Measurements from ENCODE around the gene BRD9.
"Not testable (repeated sequence)": the region's sequence is repeated elsewhere in the genome, so short reads cannot be mapped to it uniquely, and the experiment has no call there.

The BRD9 gene

DNA sequence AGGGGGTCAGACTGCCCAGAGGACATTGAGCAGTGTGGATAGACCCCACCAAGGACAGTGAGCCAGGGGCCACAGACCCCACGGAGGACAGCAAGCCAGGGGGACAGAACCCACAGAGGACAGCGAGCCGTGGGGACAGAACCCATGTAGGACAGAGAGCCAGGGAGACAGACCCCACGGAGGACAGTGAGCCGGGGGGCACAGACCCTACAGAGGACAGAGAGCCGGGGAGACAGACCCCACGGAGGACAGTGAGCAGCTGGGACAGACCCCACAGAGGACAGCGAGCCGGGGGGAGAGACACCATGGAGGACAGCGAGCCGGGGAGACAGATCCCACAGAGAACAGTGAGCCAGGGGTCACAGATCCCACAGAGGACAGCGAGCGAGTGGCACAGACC lies 38.4 kb downstream of the BRD9 start:
- Histone ChIP-seq H3K4me2 (no peak overlapping the region), H3K27me3 (ENCODE audit: insufficient read depth, low read depth) (peaks cover 17% of the 10 kb centered on the region), H3K79me2 (ENCODE audit: insufficient read depth, low read depth) (no peaks in the 10 kb centered on the region), H3K27ac (no peak overlapping the region), H3K36me3 (ENCODE audit: insufficient read depth) (no peaks in the 10 kb centered on the region), H3K4me1 (ENCODE audit: low read depth, poor library complexity, severe bottlenecking) (no peaks in the 10 kb centered on the region), H3K4me3 (IDR thresholded peaks at IDR 0.05; ENCODE audit: insufficient read depth, low read depth, low read length) (no peak overlapping the region), H2AFZ (ENCODE audit: low read depth) (no peak overlapping the region), H3K9ac (no peak overlapping the region), H4K20me1 (ENCODE audit: insufficient read depth) (no peaks in the 10 kb centered on the region)
- TF ChIP-seq, protein P1, sequence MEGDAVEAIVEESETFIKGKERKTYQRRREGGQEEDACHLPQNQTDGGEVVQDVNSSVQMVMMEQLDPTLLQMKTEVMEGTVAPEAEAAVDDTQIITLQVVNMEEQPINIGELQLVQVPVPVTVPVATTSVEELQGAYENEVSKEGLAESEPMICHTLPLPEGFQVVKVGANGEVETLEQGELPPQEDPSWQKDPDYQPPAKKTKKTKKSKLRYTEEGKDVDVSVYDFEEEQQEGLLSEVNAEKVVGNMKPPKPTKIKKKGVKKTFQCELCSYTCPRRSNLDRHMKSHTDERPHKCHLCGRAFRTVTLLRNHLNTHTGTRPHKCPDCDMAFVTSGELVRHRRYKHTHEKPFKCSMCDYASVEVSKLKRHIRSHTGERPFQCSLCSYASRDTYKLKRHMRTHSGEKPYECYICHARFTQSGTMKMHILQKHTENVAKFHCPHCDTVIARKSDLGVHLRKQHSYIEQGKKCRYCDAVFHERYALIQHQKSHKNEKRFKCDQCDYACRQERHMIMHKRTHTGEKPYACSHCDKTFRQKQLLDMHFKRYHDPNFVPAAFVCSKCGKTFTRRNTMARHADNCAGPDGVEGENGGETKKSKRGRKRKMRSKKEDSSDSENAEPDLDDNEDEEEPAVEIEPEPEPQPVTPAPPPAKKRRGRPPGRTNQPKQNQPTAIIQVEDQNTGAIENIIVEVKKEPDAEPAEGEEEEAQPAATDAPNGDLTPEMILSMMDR (conservative IDR thresholded peaks at IDR 0.05; ENCODE audit: low read depth, low read length), result no peak

DNA sequence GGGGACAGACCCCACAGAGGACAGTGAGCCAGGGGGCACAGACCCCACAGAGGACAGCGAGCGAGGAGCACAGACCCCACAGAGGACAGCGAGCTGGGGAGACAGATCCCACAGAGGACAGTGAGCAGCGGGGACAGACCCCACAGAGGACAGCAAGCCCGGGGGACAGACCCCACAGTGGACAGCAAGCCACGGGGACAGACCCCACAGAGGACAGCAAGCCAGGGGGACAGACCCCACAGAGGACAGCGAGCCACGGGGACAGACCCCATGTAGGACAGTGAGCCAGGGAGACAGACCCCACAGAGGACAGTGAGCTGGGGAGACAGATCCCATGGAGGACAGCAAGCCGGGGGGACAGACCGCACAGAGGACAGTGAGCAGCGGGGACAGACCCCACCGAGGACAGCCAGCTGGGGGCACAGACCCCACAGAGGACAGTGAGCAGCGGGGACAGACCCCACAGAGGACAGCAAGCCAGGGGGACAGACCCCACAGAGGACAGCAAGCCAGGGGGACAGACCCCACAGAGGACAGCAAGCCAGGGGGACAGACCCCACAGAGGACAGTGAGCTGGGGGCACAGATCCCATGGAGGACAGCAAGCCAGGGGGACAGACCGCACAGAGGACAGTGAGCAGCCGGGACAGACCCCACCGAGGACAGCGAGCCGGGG lies 39.0 kb downstream of the BRD9 start:
- not testable (repeated sequence) for H3K79me2 ChIP-seq (ENCODE audit: insufficient read depth, low read depth); H3K27ac ChIP-seq; H4K20me1 ChIP-seq (ENCODE audit: insufficient read depth); H3K36me3 ChIP-seq (ENCODE audit: insufficient read depth); H3K4me2 ChIP-seq; H2AFZ ChIP-seq (ENCODE audit: low read depth); H3K4me3 ChIP-seq (IDR thresholded peaks at IDR 0.05; ENCODE audit: insufficient read depth, low read depth, low read length); H3K9ac ChIP-seq; H3K4me1 ChIP-seq (ENCODE audit: low read depth, poor library complexity, severe bottlenecking)
- H3K27me3 ChIP-seq (ENCODE audit: insufficient read depth, low read depth), result peaks cover 17% of the 10 kb centered on the region

DNA sequence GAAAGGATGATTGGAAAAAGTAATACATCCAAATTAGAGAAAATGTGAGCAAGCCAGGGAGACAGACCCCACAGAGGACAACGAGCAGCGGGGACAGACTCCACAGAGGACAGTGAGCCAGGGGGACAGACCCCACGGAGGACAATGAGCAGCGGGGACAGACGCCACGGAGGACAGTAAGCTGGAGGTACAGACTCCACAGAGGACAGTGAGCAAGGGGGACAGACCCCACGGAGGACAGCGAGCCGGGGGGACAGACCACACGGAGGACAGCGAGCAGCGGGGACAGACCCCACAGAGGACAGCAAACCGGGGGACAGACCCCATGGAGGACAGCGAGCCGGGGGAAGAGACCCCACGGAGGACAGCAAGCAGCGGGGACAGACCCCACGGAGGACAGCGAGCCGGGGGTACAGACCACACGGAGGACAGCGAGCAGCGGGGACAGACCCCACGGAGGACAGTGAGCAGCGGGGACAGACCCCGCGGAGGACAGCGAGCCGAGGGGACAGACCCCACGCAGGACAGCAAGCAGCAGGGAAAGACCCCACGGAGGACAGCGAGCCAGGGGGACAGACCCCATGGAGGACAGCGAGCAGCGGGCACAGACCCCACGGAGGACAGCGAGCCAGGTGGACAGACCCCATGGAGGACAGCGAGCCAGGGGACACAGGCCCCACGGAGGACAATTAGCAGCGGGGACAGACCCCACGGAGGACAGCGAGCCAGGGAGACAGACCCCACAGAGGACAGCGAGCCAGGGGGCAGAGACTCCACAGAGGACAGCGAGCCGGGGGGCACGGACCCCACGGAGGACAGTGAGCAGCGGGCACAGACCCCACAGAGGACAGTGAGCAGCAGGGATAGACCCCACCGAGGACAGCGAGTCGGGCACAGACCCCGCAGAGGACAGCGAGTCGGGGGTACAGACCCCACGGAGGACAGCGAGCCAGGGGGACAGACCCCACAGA lies 39.9 kb downstream of the BRD9 start:
- no peaks in the 10 kb centered on the region for H3K36me3 ChIP-seq (ENCODE audit: insufficient read depth)
- H3K27me3 ChIP-seq (ENCODE audit: insufficient read depth, low read depth), result peaks cover 17% of the 10 kb centered on the region
- H3K27ac ChIP-seq, result no peak overlapping the region
- H3K79me2 ChIP-seq (ENCODE audit: insufficient read depth, low read depth), result no peaks in the 10 kb centered on the region
- no peak overlapping the region for H2AFZ ChIP-seq (ENCODE audit: low read depth)
- H3K4me2 ChIP-seq, result no peak overlapping the region
- H3K4me1 ChIP-seq (ENCODE audit: low read depth, poor library complexity, severe bottlenecking), result no peaks in the 10 kb centered on the region
- H4K20me1 ChIP-seq (ENCODE audit: insufficient read depth), result no peaks in the 10 kb centered on the region
- H3K9ac ChIP-seq, result no peak overlapping the region
- no peak overlapping the region for H3K4me3 ChIP-seq (IDR thresholded peaks at IDR 0.05; ENCODE audit: insufficient read depth, low read depth, low read length)
- TF ChIP-seq, protein P1 (conservative IDR thresholded peaks at IDR 0.05; ENCODE audit: low read depth, low read length), result no peak

DNA sequence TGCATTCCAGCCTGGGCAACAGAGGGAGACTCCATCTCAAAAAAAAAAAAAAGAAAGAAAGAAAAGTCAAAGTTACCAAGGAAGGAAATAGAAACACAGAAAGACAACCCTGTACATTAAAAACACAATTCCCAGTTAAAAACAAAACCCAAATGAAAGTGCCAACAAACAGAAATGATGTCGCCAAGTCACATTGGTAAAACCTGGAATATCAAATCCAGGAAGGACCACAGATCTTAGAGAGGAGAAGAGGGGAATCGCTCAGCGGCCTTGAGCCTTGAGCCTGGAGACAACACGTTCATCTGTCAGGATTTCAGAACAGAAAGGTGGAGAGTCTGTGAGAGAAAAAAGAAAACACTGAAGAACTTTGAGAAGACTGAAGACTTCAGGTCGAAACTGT lies 40.6 kb downstream of the BRD9 start:
- TF ChIP-seq, protein P1 (conservative IDR thresholded peaks at IDR 0.05; ENCODE audit: low read depth, low read length), result no peak
- Histone ChIP-seq H3K27me3 (ENCODE audit: insufficient read depth, low read depth) (peaks cover 17% of the 10 kb centered on the region), H3K4me3 (IDR thresholded peaks at IDR 0.05; ENCODE audit: insufficient read depth, low read depth, low read length) (no peak overlapping the region), H4K20me1 (ENCODE audit: insufficient read depth) (no peaks in the 10 kb centered on the region), H3K27ac (no peak overlapping the region), H3K79me2 (ENCODE audit: insufficient read depth, low read depth) (no peaks in the 10 kb centered on the region), H2AFZ (ENCODE audit: low read depth) (no peak overlapping the region), H3K9ac (no peak overlapping the region), H3K4me2 (no peak overlapping the region), H3K36me3 (ENCODE audit: insufficient read depth) (no peaks in the 10 kb centered on the region), H3K4me1 (ENCODE audit: low read depth, poor library complexity, severe bottlenecking) (no peaks in the 10 kb centered on the region)

Data from KMS-11 (cell line).